ENCODE measurements around the gene KCNT2. TPM values are rescaled to one million over a fixed set of nuclear protein-coding genes. Genes with fewer than 3 reads are reported as not detected.

The KCNT2 gene
- total RNA-seq, 4 donors from 2014 or later, result 0.35 to 2.3 (median 0.91) TPM; not detected in 1

DNA sequence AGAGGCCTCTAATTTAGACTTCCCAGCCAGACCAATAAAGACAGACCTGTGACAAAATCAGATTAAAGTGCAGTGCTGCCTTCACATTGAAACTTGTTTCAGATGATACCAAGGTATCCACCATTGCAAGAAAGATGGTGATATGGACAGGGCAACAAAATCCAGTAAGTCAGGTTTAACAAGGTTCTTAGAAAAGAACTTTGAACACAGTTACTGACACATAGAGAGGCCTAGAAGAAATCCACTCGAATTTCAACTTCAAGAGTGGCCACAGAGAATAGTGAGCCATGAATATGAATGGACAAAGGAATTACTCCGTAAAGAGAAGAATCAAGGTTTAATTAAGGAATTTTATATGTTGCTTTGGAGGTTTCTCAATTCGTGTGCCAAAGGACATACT, 230.4 kb downstream of the KCNT2 start:
- intact Hi-C loops (cut with DNase I), result no loop called here
- Histone ChIP-seq H3K27ac (no peak overlapping the region), H3K9me3 (no peaks in the 10 kb centered on the region), H3K4me1 (no peaks in the 10 kb centered on the region), H3K4me3 (no peak overlapping the region), H3K27me3 (no peaks in the 10 kb centered on the region), H3K36me3 (no peaks in the 10 kb centered on the region)
- WGBS, 2 donors, result 61 to 65% methylated on average over 3 of the region's 3 CpGs
- TF ChIP-seq, protein P1, sequence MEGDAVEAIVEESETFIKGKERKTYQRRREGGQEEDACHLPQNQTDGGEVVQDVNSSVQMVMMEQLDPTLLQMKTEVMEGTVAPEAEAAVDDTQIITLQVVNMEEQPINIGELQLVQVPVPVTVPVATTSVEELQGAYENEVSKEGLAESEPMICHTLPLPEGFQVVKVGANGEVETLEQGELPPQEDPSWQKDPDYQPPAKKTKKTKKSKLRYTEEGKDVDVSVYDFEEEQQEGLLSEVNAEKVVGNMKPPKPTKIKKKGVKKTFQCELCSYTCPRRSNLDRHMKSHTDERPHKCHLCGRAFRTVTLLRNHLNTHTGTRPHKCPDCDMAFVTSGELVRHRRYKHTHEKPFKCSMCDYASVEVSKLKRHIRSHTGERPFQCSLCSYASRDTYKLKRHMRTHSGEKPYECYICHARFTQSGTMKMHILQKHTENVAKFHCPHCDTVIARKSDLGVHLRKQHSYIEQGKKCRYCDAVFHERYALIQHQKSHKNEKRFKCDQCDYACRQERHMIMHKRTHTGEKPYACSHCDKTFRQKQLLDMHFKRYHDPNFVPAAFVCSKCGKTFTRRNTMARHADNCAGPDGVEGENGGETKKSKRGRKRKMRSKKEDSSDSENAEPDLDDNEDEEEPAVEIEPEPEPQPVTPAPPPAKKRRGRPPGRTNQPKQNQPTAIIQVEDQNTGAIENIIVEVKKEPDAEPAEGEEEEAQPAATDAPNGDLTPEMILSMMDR (IDR thresholded peaks at IDR 0.05), result no peak
- no peak for TF ChIP-seq POLR2A (IDR thresholded peaks at IDR 0.05)
- no peak for DNase-seq

DNA sequence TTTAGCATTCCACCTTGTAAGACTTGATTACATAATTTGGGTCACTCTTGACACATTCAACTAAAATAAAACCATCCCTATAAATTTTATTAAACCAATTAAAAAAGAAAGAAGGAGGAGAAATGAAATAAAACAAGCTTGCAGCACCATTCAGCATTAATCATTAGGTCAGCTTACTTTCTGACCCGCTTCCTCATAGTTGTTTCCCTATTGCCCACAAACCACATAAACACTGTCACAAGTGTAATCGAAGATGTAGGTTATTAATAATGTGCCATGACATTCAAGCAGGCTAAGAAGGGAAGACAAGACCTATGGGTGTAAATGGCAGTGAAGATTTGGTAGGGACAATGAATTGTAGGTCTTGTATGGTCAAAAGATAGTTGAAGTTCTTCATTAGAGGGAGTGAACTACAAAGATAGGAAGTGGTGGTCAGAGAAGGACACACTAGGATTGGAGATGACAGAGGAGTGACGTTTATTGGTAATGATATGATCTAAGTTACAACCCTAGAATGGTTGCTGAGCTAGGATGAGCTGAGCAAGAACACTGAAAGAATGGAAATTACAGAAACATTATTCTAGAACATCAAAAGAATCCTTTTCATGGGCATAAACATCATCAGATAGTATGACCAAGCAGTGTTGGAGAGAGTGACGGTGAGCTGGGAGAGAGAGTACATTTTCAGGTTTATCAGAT, 231.5 kb downstream of the KCNT2 start:
- WGBS, 2 donors, result 71 to 74% methylated on average over 4 of the region's 4 CpGs
- Histone ChIP-seq H3K9me3 (no peaks in the 10 kb centered on the region), H3K36me3 (no peaks in the 10 kb centered on the region), H3K4me3 (no peak overlapping the region), H3K27ac (no peak overlapping the region), H3K27me3 (no peaks in the 10 kb centered on the region), H3K4me1 (no peaks in the 10 kb centered on the region)
- intact Hi-C loops (cut with DNase I), result no loop called here
- no peak for DNase-seq
- no peak for TF ChIP-seq POLR2A (IDR thresholded peaks at IDR 0.05)
- TF ChIP-seq, protein P1 (IDR thresholded peaks at IDR 0.05), result no peak

DNA sequence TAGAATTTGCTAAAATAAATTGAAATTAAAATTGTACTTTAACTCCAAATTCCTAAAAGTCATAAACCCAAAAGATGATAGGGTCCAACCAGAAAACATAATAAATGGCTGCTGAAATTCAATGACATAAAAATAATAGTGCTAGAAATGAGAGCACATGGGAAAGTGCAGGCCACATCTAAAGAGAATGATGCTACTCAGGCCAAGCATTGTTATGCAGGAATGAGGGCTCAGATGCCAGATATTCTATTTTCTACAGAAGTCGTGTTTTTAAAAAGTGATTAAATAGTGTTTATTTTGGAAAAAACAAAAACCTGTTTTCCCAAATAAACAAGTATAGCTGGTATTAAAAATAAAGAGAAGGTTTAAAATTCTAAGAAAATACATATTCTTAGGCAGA, 234.4 kb downstream of the KCNT2 start:
- no peak for TF ChIP-seq POLR2A (IDR thresholded peaks at IDR 0.05)
- TF ChIP-seq, protein P1 (IDR thresholded peaks at IDR 0.05), result no peak
- Histone ChIP-seq H3K4me1 (no peaks in the 10 kb centered on the region), H3K4me3 (no peak overlapping the region), H3K27me3 (no peaks in the 10 kb centered on the region), H3K27ac (no peak overlapping the region), H3K9me3 (no peaks in the 10 kb centered on the region), H3K36me3 (no peaks in the 10 kb centered on the region)
- intact Hi-C loops (cut with DNase I), result no loop called here
- no peak for DNase-seq
- 56 to 72% methylated on average over 1 of the region's 1 CpG for WGBS, 2 donors

GRCh38 chr1:196372896-196373536, 235.2 kb downstream of the KCNT2 start:
- WGBS, 2 donors, result 35 to 55% methylated on average over 2 of the region's 2 CpGs
- no peak overlapping the region for H3K27ac ChIP-seq
- no peaks in the 10 kb centered on the region for H3K9me3 ChIP-seq
- H3K27me3 ChIP-seq, result no peaks in the 10 kb centered on the region
- TF ChIP-seq, protein P1 (IDR thresholded peaks at IDR 0.05), result peak in 4 of 6 experiments; percentile 24 to 53 (median 36)
- no peak for TF ChIP-seq POLR2A (IDR thresholded peaks at IDR 0.05)
- H3K4me1 ChIP-seq, result no peaks in the 10 kb centered on the region
- H3K36me3 ChIP-seq, result no peaks in the 10 kb centered on the region
- DNase-seq, result no peak
- intact Hi-C loops (cut with DNase I), result no loop called here
- no peak overlapping the region for H3K4me3 ChIP-seq

DNA sequence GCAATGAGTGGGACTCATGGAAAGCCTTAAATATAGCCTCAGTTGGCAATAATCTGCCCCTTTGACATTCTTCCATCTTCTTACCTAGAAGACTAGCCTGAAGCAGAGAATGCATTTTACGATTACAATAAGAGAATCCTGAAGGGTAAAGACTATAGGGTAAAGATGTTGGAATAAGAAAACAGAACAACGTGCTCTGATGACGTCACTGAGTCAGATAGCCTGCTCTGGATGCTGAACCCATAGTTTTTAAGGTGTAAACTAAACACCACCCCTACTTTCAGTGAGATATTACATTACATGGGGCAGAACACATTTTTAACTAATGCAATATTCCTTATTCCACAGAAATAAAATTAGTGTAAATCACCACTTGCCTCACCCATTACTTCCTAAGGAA, 240.4 kb downstream of the KCNT2 start:
- H3K36me3 ChIP-seq, result no peaks in the 10 kb centered on the region
- intact Hi-C loops (cut with DNase I), result no loop called here
- no peaks in the 10 kb centered on the region for H3K4me1 ChIP-seq
- H3K9me3 ChIP-seq, result no peaks in the 10 kb centered on the region
- no peaks in the 10 kb centered on the region for H3K27me3 ChIP-seq
- whole genome bisulfite sequencing, 2 donors, result 85 to 86% methylated on average over 3 of the region's 3 CpGs
- TF ChIP-seq, protein P1 (IDR thresholded peaks at IDR 0.05), result no peak
- TF ChIP-seq POLR2A (IDR thresholded peaks at IDR 0.05), result no peak
- H3K4me3 ChIP-seq, result no peak overlapping the region
- H3K27ac ChIP-seq, result no peak overlapping the region
- no peak for DNase-seq

All from esophagus squamous epithelium (tissue), 5 donors.